HCT116 (cell line): Measurements from ENCODE around the gene DNAJA2.

ENCODE experiments used
- CBX3 ChIP-seq: IDR thresholded peaks from 2 replicates; pipeline ENCODE4 v1.6.1; 2012; ENCODE audit warnings: low read depth
- CEBPB ChIP-seq: IDR thresholded peaks from 2 replicates; pipeline ENCODE4 v1.6.1; 2012; ENCODE audit warnings: low read depth
- EZH2 ChIP-seq: fragments of 200-600 bp; sonication (generic); IDR thresholded peaks from 2 replicates; pipeline ENCODE4 v1.6.1; 2017; ENCODE audit warnings: antibody characterized with exemption, mixed run types
- MAX ChIP-seq: IDR thresholded peaks from 2 replicates; pipeline ENCODE4 v1.6.1; 2012
- POLR2A ChIP-seq: IDR thresholded peaks from 2 replicates; pipeline ENCODE4 v1.7.0; 2011; ENCODE audit warnings: borderline replicate concordance; ENCODE audit not compliant: insufficient read depth, insufficient read length; ENCODE audit errors: extremely low read depth
- POLR2AphosphoS5 ChIP-seq: IDR thresholded peaks from 2 replicates; pipeline ENCODE4 v1.6.1; 2011; ENCODE audit warnings: mild to moderate bottlenecking, low read depth, low read length, moderate library complexity
- RAD21 ChIP-seq: IDR thresholded peaks from 2 replicates; pipeline ENCODE4 v1.6.1; 2012; ENCODE audit warnings: low read depth, mild to moderate bottlenecking
- REST ChIP-seq: IDR thresholded peaks from 2 replicates; pipeline ENCODE4 v1.6.1; 2012; ENCODE audit warnings: low read depth
- SIN3A ChIP-seq: IDR thresholded peaks from 2 replicates; pipeline ENCODE4 v1.6.1; 2012; ENCODE audit warnings: low read depth
- ZFX ChIP-seq: fragments of 450-650 bp; IDR thresholded peaks from 2 replicates; pipeline ENCODE4 v1.6.1; 2017
- ZNF274 ChIP-seq: fragments of 200-500 bp; sonication (Bioruptor generic); IDR thresholded peaks from 2 replicates; pipeline ENCODE4 v1.6.1; 2014; ENCODE audit warnings: mild to moderate bottlenecking, low read depth, low read length, inconsistent platforms
- TF ChIP-seq, protein P1 (sequence below), 3 experiments: fragments of 200-600 bp in 1 of 3; sonication (generic) in 1 of 3; IDR thresholded peaks in 2 of 3; conservative IDR thresholded peaks in 1 of 3; 2 replicates each; pipeline ENCODE4 v1.5.1; 2012 to 2017; ENCODE audit warnings: low read depth in 2 of 3, low read length in 2 of 3, antibody characterized with exemption in 1 of 3, borderline replicate concordance in 1 of 3, control low read depth in 1 of 3, mild to moderate bottlenecking in 1 of 3, mixed read lengths in 1 of 3, mixed run types in 1 of 3, moderate library complexity in 1 of 3; ENCODE audit not compliant: insufficient read depth in 1 of 3
- TF ChIP-seq, protein P2 (sequence below): IDR thresholded peaks from 2 replicates; pipeline ENCODE4 v1.6.1; 2011; ENCODE audit warnings: mild to moderate bottlenecking, low read length, moderate library complexity; ENCODE audit not compliant: insufficient replicate concordance; ENCODE audit errors: extremely low read depth

- TF ChIP-seq POLR2A (no peak), ZNF274 (no peak), EZH2 (no peak), REST (no peak), RAD21 (no peak), CBX3 (no peak), MAX (no peak), ZFX (no peak), SIN3A (no peak), POLR2AphosphoS5 (no peak), CEBPB (no peak)
- TF ChIP-seq, protein P1, sequence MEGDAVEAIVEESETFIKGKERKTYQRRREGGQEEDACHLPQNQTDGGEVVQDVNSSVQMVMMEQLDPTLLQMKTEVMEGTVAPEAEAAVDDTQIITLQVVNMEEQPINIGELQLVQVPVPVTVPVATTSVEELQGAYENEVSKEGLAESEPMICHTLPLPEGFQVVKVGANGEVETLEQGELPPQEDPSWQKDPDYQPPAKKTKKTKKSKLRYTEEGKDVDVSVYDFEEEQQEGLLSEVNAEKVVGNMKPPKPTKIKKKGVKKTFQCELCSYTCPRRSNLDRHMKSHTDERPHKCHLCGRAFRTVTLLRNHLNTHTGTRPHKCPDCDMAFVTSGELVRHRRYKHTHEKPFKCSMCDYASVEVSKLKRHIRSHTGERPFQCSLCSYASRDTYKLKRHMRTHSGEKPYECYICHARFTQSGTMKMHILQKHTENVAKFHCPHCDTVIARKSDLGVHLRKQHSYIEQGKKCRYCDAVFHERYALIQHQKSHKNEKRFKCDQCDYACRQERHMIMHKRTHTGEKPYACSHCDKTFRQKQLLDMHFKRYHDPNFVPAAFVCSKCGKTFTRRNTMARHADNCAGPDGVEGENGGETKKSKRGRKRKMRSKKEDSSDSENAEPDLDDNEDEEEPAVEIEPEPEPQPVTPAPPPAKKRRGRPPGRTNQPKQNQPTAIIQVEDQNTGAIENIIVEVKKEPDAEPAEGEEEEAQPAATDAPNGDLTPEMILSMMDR (IDR thresholded peaks at IDR 0.05 in 2 of 3, conservative IDR thresholded peaks at IDR 0.05 in 1 of 3; ENCODE audit: borderline replicate concordance in 1 of 3, insufficient read depth in 1 of 3, low read depth in 2 of 3, low read length in 2 of 3) = no peak
- TF ChIP-seq, protein P2, sequence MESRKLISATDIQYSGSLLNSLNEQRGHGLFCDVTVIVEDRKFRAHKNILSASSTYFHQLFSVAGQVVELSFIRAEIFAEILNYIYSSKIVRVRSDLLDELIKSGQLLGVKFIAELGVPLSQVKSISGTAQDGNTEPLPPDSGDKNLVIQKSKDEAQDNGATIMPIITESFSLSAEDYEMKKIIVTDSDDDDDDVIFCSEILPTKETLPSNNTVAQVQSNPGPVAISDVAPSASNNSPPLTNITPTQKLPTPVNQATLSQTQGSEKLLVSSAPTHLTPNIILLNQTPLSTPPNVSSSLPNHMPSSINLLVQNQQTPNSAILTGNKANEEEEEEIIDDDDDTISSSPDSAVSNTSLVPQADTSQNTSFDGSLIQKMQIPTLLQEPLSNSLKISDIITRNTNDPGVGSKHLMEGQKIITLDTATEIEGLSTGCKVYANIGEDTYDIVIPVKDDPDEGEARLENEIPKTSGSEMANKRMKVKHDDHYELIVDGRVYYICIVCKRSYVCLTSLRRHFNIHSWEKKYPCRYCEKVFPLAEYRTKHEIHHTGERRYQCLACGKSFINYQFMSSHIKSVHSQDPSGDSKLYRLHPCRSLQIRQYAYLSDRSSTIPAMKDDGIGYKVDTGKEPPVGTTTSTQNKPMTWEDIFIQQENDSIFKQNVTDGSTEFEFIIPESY = no peak
Observed at GRCh38 chr16:46928811-46929210, 44.7 kb downstream of the DNAJA2 start.
